IPS-18a (cell line): ENCODE results near the gene IGFBPL1.

Source experiments
- H3K27ac ChIP-seq: one replicate; pipeline ENCODE4 v1.5.1; 2013; ENCODE audit warnings: low read length
- H3K27me3 ChIP-seq: one replicate; pipeline ENCODE4 v1.6.1; 2013; ENCODE audit warnings: mild to moderate bottlenecking, low read length; ENCODE audit not compliant: control insufficient read depth, insufficient read depth
- H3K36me3 ChIP-seq: one replicate; pipeline ENCODE4 v1.6.1; 2013; ENCODE audit warnings: low read depth, low read length; ENCODE audit not compliant: control insufficient read depth
- H3K4me1 ChIP-seq: one replicate; pipeline ENCODE4 v1.6.1; 2013; ENCODE audit warnings: low read depth, low read length; ENCODE audit not compliant: control insufficient read depth
- H3K4me3 ChIP-seq: one replicate; pipeline ENCODE4 v1.5.1; 2013; ENCODE audit warnings: low read length
- H3K9ac ChIP-seq: one replicate; pipeline ENCODE4 v1.6.1; 2013; ENCODE audit warnings: mild to moderate bottlenecking, low read length, moderate library complexity
- H3K9me3 ChIP-seq: one replicate; pipeline ENCODE4 v1.6.1; 2013; ENCODE audit warnings: low read depth, low read length; ENCODE audit not compliant: control insufficient read depth

IGFBPL1 gene

DNA sequence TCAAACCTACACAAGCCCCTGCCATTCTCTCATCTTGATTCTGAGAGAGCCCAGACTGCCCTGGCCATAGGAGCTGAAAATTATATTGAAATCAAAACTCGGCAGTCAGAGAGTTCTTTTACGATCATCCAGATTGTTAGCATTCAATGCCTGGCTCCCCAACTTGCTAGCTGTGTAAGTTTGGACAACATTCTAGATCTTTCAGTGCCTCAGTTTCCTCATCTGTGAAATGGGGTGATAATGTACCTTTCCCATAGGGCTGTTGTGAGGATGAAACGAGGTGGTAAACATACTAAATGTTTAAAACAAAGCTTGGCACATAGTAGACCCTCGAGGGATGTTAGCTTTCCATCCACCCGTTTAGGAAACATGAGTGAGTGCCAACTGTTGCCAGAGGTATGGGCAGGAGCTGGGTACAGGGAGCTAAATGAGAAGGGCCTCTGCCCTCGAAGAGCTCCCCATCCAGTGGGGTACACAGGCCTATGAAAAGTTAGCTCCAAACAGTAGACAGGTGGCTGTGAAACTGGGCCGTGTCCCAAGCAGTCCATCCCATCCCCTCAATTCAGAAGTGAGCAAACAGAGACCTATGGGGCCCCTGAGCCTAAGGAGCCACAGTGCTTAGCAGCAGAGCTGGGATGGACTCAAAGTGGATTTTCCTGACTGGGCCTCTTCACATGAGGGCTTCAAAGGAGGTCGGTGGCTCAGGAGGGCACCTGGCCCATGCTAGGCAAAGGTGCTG lies 17.3 kb upstream of the IGFBPL1 start:
- no peaks in the 10 kb centered on the region for H3K36me3 ChIP-seq
- H3K27me3 ChIP-seq: no peaks in the 10 kb centered on the region
- H3K4me1 ChIP-seq: no peaks in the 10 kb centered on the region
- no peak overlapping the region for H3K4me3 ChIP-seq
- H3K9ac ChIP-seq: no peak overlapping the region
- H3K27ac ChIP-seq: no peak overlapping the region
- H3K9me3 ChIP-seq: no peaks in the 10 kb centered on the region

DNA sequence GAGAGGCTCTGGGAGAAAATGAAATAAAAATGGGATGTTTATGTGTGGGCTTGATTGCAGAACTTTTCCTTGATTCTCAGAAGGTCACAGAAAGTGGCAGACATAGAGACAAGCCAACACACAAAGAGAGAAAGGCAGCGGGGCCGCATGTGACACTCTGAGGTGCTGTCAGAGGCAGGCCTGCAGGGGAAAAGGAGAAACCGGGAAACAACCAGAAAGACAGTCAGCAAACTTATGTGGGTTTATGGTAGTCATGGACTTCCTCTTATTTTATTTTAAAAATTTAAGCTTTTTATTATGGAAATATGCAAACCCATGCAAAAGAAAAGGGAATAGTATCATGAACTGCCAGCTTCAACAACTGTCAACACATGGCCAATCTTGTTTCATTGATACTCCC lies 16.3 kb upstream of the IGFBPL1 start:
- Histone ChIP-seq H3K27ac (no peak overlapping the region), H3K9ac (no peak overlapping the region), H3K4me3 (no peak overlapping the region), H3K36me3 (no peaks in the 10 kb centered on the region), H3K4me1 (no peaks in the 10 kb centered on the region), H3K27me3 (no peaks in the 10 kb centered on the region), H3K9me3 (no peaks in the 10 kb centered on the region)

DNA sequence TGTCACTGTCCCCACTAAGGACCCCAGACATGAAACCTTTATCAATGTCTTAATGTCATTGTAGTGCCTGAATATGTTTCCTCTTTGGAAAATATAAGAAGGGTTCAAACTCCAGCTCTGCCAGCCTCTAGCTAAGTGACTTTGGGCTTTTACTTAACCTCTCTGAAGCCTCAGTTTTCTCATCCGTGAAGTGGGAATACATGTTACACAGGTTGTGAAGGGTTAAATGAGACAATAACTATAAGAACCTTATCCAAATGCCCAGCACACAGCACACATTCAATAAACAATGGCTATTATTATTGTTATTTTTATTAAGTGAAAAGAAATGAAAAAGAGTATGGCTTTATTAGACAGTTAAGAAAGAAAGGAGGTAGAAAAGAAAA lies 15.7 kb upstream of the IGFBPL1 start:
- Histone ChIP-seq H3K4me3 (no peak overlapping the region), H3K27me3 (no peaks in the 10 kb centered on the region), H3K9me3 (no peaks in the 10 kb centered on the region), H3K36me3 (no peaks in the 10 kb centered on the region), H3K4me1 (no peaks in the 10 kb centered on the region), H3K27ac (no peak overlapping the region), H3K9ac (no peak overlapping the region)

DNA sequence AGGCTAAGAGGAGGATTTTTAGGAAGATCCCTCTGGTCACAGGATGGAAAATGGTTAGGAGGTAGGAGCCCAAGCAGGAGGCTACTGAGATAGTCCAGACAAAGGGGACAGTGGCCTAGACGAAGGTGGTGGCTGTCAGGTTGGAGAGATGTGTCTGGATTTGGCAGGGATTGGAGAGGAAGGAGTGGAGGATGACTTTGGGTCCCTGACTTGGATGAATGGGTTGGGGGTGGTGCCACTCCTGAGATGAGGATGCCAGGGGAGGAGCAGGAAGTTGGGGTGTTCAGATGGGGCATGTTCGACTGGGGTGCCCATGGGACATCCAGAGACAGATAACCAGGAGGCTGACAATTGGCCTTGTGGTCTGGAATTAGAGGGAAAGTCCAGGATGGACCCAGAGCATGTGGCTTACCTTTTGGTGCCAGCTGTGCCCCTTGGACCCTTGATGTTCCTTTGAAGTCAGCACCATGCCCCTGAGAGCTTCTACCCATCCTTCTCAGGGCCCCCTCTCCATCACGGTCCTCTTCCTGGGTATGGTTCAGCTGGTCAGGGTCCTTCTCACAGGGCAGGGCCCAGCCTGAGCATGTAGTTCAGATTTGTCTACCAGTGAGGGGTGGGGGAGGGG lies 15.1 kb upstream of the IGFBPL1 start:
- Histone ChIP-seq H3K9ac (no peak overlapping the region), H3K36me3 (no peaks in the 10 kb centered on the region), H3K27ac (no peak overlapping the region), H3K4me3 (no peak overlapping the region), H3K4me1 (no peaks in the 10 kb centered on the region), H3K9me3 (no peaks in the 10 kb centered on the region), H3K27me3 (no peaks in the 10 kb centered on the region)

DNA sequence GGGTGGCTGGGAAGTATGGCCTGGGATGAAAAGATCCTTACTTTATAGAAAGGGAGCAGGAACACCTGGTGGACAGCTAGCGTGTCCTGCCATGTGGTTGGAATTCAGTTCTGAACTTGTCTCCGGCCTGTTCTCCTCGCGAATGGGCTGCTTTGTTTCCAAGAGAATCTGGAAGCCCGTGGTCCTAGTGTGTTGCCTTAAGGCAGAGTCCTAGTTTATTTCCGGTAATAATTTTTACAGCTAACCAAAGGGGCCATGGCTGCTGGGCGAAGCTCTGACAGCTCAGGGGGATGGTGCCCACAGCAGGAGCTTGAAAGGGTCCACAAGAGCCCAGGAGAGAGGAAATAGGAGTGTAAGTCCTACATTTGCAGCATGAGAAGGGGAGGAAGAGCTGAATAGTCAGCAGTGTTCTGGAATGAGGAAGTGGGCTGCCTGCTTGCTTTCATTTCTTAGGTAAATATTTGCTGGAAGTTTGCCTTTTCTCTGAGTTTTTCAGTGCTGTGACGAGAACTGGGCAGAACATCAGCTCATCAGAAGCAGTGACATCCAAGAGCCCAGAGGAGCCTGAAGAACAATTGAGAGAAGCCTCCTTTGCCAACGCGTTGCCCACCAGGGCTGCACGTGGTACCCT lies 13.1 kb upstream of the IGFBPL1 start:
- H3K36me3 ChIP-seq: no peaks in the 10 kb centered on the region
- H3K27me3 ChIP-seq: no peaks in the 10 kb centered on the region
- H3K4me3 ChIP-seq: no peak overlapping the region
- H3K27ac ChIP-seq: no peak overlapping the region
- no peaks in the 10 kb centered on the region for H3K9me3 ChIP-seq
- H3K9ac ChIP-seq: no peak overlapping the region
- no peaks in the 10 kb centered on the region for H3K4me1 ChIP-seq

DNA sequence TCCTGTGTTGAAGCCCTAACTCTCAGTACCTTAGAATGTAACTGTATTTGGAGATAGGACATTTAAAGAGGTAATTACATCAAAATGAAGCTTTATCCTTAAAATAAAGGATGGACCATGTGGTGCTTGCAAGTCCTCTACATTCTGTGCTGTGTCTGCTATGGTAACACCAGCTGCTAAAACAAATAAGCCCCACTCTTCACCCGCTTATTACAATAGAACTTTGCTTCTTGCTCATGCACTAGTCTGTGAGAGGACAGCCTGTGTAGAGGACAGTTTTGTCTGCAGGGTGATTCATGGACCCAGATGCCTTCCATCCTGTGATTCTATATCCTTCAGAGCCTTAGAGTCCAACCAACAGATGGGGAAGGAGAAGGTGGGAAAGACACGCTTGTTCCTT lies 12.5 kb upstream of the IGFBPL1 start:
- H3K9ac ChIP-seq: no peak overlapping the region
- no peaks in the 10 kb centered on the region for H3K36me3 ChIP-seq
- H3K4me1 ChIP-seq: no peaks in the 10 kb centered on the region
- H3K27ac ChIP-seq: no peak overlapping the region
- H3K9me3 ChIP-seq: no peaks in the 10 kb centered on the region
- H3K4me3 ChIP-seq: no peak overlapping the region
- no peaks in the 10 kb centered on the region for H3K27me3 ChIP-seq

DNA sequence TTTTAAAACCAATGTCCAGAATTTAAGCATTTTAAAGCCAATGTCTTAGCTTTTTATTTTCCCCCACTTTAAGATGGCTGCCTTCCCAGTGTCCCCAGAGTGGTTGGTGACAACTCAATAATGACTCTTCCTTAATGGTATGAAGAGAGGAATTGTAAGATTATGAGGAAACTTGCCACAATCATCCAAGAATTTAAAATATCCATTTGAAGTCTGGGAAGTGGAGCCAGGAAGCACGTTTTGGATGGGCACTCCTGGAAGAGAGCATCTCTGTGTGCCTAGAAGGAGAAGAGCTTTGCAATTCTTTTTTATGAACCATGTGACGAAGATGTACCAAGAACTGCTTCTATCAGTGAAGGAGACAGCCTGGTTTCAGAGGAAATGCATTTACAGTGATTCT lies 11.3 kb upstream of the IGFBPL1 start:
- Histone ChIP-seq H3K9me3 (no peaks in the 10 kb centered on the region), H3K9ac (no peak overlapping the region), H3K4me1 (no peaks in the 10 kb centered on the region), H3K27me3 (no peaks in the 10 kb centered on the region), H3K36me3 (no peaks in the 10 kb centered on the region), H3K4me3 (no peak overlapping the region), H3K27ac (no peak overlapping the region)

DNA sequence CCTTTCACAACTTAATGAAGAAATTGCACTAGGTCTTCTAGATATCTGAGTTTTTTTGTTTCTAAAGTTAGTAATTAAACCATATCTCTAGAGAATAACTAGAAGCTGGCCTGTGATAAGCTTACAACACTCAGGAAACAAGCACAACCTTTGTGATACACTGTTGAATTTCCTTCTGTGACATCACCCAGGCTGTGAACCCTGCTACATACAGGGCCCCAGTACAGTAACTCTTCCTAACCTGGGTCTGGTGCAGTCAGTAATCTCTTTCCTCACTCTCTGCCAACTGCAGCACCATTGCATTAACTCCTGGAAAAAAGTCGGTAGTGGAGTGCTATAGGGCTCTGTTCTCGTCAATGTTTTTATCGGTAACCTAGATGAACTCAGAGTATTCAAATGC lies 10.6 kb upstream of the IGFBPL1 start:
- Histone ChIP-seq H3K36me3 (no peaks in the 10 kb centered on the region), H3K27me3 (no peaks in the 10 kb centered on the region), H3K4me3 (no peak overlapping the region), H3K9me3 (no peaks in the 10 kb centered on the region), H3K4me1 (no peaks in the 10 kb centered on the region), H3K9ac (no peak overlapping the region), H3K27ac (no peak overlapping the region)

DNA sequence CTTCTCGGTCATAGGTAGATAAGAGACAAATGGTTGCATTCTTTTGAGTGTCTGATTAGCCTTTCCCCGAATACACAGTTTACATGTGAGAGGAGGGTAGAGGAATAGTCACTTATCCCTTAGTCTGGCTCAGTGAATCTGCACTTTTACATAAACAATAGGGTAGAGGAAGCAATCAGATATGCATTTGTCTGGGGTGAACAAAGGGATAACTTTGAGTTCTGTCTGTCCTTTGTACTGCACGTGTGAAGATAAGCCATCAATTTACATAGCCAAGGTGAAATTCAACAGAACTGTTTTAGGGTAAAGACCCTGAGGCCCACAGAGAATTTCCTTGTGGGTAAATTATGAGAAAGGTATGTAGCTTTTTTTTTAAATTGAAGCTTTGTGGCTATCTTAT lies 10.1 kb upstream of the IGFBPL1 start:
- Histone ChIP-seq H3K27me3 (no peaks in the 10 kb centered on the region), H3K4me3 (no peak overlapping the region), H3K4me1 (no peaks in the 10 kb centered on the region), H3K27ac (no peak overlapping the region), H3K9ac (no peak overlapping the region), H3K9me3 (no peaks in the 10 kb centered on the region), H3K36me3 (no peaks in the 10 kb centered on the region)

DNA sequence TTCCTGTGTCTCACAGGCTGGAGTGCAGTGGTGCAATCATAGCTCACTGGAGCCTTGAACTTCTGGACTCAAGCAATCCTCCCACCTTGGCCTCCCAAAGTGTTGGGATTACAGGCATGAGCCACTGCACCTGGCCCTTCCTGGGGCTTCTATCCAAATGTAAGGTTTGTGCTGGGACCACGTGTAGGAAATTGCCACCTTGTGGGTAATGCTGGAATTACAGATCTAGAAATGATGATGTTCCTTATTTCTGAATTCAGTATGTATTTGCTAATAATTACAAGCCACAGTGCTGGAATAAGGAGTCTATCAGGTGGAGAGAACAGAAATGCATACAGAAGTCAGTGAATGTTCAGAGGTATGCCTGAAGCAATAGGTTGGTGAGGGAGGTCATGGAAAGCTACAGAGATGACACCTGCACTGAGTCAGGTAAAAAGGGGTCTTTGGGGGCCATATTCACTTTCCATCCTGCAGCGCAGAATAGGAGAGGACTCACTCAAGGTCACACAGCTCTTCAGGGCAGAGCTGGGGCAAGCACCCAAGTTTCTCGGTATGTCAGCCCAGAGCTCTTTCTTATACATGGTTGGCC lies 8.8 kb upstream of the IGFBPL1 start:
- no peak overlapping the region for H3K27ac ChIP-seq
- no peaks in the 10 kb centered on the region for H3K9me3 ChIP-seq
- no peaks in the 10 kb centered on the region for H3K36me3 ChIP-seq
- H3K4me1 ChIP-seq: no peaks in the 10 kb centered on the region
- H3K4me3 ChIP-seq: no peak overlapping the region
- no peaks in the 10 kb centered on the region for H3K27me3 ChIP-seq
- no peak overlapping the region for H3K9ac ChIP-seq

DNA sequence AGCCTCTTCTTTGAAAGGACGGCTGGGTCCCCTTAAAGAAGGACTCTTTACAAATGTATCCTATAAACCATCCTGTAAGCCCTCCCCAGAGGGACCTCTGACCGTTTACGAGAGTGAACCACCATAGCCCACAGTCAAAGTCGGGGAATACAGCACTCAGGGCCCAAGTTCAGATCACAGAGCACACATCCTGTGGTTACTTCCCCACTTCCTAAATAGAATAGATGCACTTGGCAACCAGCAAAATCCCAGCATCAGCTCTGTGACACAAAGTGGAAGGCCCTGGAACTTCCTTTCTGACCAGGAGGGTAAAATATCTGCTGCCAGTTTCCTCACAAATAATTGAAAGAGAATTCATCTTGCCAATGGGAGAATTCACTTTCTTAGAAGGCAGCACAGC lies 6.9 kb upstream of the IGFBPL1 start:
- no peak overlapping the region for H3K4me3 ChIP-seq
- H3K27me3 ChIP-seq: peaks cover 11% of the 10 kb centered on the region
- H3K27ac ChIP-seq: no peak overlapping the region
- H3K9me3 ChIP-seq: no peaks in the 10 kb centered on the region
- H3K4me1 ChIP-seq: no peaks in the 10 kb centered on the region
- H3K36me3 ChIP-seq: no peaks in the 10 kb centered on the region
- no peak overlapping the region for H3K9ac ChIP-seq
